ENCODE measurements around the gene LRRC14B. TPM values are rescaled to one million over a fixed set of nuclear protein-coding genes. Genes with fewer than 3 reads are reported as not detected.

LRRC14B gene
- total and polyA plus RNA-seq, 2 experiments from 2014 or later, result not detected

- Histone ChIP-seq H3K79me2 (replicated peaks; ENCODE audit: insufficient read depth) (no peaks in the 10 kb centered on the region), H3K36me3 (ENCODE audit: insufficient read depth) (peaks cover 29% of the 10 kb centered on the region; the same call in 1 of the 2 replicates), H3K9me2 (ENCODE audit: insufficient read depth) (no peaks in the 10 kb centered on the region), H3K4me2 (no peak overlapping the region), H3K4me3 (no peak overlapping the region), H2AFZ (no peak overlapping the region), H4K20me1 (replicated peaks; ENCODE audit: insufficient read depth) (peaks cover 9% of the 10 kb centered on the region), H3K27ac (ENCODE audit: low read depth) (no peak overlapping the region), H3K4me1 (ENCODE audit: insufficient read depth) (no peaks in the 10 kb centered on the region), H3K27me3 (ENCODE audit: insufficient read depth) (no peaks in the 10 kb centered on the region), H3F3A (replicated peaks; ENCODE audit: low read depth) (no peaks in the 10 kb centered on the region)
- DNase-seq (ENCODE audit: low spot score), result no peak
- ATAC-seq, result no peak
- H3K27me3 Mint-ChIP-seq (ENCODE audit: insufficient read depth, low read depth, poor library complexity), result peaks cover 15% of the 10 kb centered on the region
- H3K4me1 Mint-ChIP-seq, result peaks cover 17% of the 10 kb centered on the region
- no peak for TF ChIP-seq EZH2phosphoT487 (IDR thresholded peaks at IDR 0.05; ENCODE audit: unreplicated experiment)
- no peak for TF ChIP-seq STAT1 (IDR thresholded peaks at IDR 0.05; ENCODE audit: unreplicated experiment)
- TF ChIP-seq ZNF114 (CRISPR knock-in tag; IDR thresholded peaks at IDR 0.05), result no peak
- TF ChIP-seq ETS1 (IDR thresholded peaks at IDR 0.05), result no peak
- no peak for TF ChIP-seq CREB1 (CRISPR knock-in tag; IDR thresholded peaks at IDR 0.05; ENCODE audit: low read depth)
- no peak for TF ChIP-seq ZNF331 (CRISPR knock-in tag; IDR thresholded peaks at IDR 0.05; ENCODE audit: low read depth)
- TF ChIP-seq NANOG (IDR thresholded peaks at IDR 0.05; ENCODE audit: borderline replicate concordance), result no peak
- no peak overlapping the region for H3K4me3 Mint-ChIP-seq
- H3K9me3 Mint-ChIP-seq, result no peaks in the 10 kb centered on the region
- no peak overlapping the region for H3K27ac Mint-ChIP-seq
- peaks cover 64% of the 10 kb centered on the region for H3K36me3 Mint-ChIP-seq (ENCODE audit: low read depth)
These were observed 36.5 kb upstream of the LRRC14B start for GRCh38 chr5:154826-155225.

DNA sequence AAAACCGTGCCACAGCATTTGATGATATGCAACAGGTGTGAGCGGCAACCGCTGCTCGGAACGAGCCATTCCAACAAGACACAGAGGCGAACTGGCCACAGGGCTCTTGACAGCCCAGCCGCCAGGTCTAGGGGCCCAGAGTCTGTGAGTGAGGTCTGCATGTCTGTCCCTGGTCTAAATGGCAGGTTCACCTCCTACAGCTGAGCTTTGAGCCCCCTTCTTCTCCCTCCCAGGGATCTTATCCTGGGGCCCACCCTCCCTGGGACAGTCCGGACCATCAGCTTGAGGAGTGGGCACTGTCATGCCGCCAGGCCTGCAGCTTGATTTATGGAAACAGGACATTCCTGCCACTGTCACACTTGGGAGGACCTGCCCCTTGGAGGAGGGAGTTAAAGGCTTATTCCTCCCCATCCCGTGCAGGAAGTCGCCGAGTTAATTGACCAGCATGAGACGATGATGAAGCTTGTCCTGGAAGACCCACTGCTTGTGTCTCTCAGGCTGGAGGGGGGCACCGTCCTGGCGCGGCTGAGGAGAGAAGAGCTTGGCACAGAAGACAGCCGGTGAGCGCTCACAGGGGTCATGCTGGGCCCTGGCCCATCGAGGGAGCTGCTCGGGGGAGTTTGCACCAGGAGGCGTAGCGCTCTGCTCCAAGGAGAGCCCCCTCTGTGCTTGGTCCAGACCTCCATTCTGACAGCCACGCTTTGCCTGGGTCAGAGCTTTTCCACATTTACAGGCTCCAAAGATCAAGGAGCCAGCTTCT is 35.5 kb upstream of the LRRC14B start:
- H3K4me1 ChIP-seq (ENCODE audit: insufficient read depth), result no peaks in the 10 kb centered on the region
- H3K36me3 Mint-ChIP-seq (ENCODE audit: low read depth), result peaks cover 71% of the 10 kb centered on the region
- H2AFZ ChIP-seq, result no peak overlapping the region
- H3K4me2 ChIP-seq, result no peak overlapping the region
- H4K20me1 ChIP-seq (replicated peaks; ENCODE audit: insufficient read depth), result peaks cover 9% of the 10 kb centered on the region
- 0 out of 2 replicates have a peak overlapping the region, but pooled peaks have one; percentile 6 for H3K27ac Mint-ChIP-seq
- H3K4me3 ChIP-seq, result no peak overlapping the region
- peaks cover 18% of the 10 kb centered on the region for H3K4me1 Mint-ChIP-seq
- DNase-seq (ENCODE audit: low spot score) (no peak), ATAC-seq (no peak)
- H3K4me3 Mint-ChIP-seq, result no peak overlapping the region
- no peaks in the 10 kb centered on the region for H3K27me3 ChIP-seq (ENCODE audit: insufficient read depth)
- H3K9me3 Mint-ChIP-seq, result no peaks in the 10 kb centered on the region
- H3K79me2 ChIP-seq (replicated peaks; ENCODE audit: insufficient read depth), result no peaks in the 10 kb centered on the region
- peaks cover 28% of the 10 kb centered on the region; the same call in 1 of the 2 replicates for H3K36me3 ChIP-seq (ENCODE audit: insufficient read depth)
- no peaks in the 10 kb centered on the region for H3F3A ChIP-seq (replicated peaks; ENCODE audit: low read depth)
- H3K27ac ChIP-seq (ENCODE audit: low read depth), result no peak overlapping the region
- peaks cover 16% of the 10 kb centered on the region for H3K27me3 Mint-ChIP-seq (ENCODE audit: insufficient read depth, low read depth, poor library complexity)
- no peaks in the 10 kb centered on the region for H3K9me2 ChIP-seq (ENCODE audit: insufficient read depth)
- no peak for TF ChIP-seq NANOG (IDR thresholded peaks at IDR 0.05; ENCODE audit: borderline replicate concordance)
- TF ChIP-seq CREB1 (CRISPR knock-in tag; IDR thresholded peaks at IDR 0.05; ENCODE audit: low read depth), result no peak
- TF ChIP-seq EZH2phosphoT487 (IDR thresholded peaks at IDR 0.05; ENCODE audit: unreplicated experiment), result no peak
- no peak for TF ChIP-seq STAT1 (IDR thresholded peaks at IDR 0.05; ENCODE audit: unreplicated experiment)
- no peak for TF ChIP-seq ZNF331 (CRISPR knock-in tag; IDR thresholded peaks at IDR 0.05; ENCODE audit: low read depth)
- TF ChIP-seq REST (IDR thresholded peaks at IDR 0.05; ENCODE audit: unreplicated experiment), result no peak
- TF ChIP-seq ETS1 (IDR thresholded peaks at IDR 0.05), result no peak

Data from GM23338 (cell line).